GM18505 (cell line): ENCODE results near the gene OR8B2.

ENCODE experiments used
- ATAC-seq: cut with Tn5 transposase; IDR thresholded peaks from one replicate; pipeline ENCODE4 v1.9.1; 2021; ENCODE audit not compliant: unreplicated experiment
- POLR2A ChIP-seq: IDR thresholded peaks from 4 replicates; pipeline ENCODE4 v1.6.1; 2011; ENCODE audit warnings: borderline replicate concordance; ENCODE audit not compliant: insufficient read depth, insufficient read length; ENCODE audit errors: extremely low read depth

Gene OR8B2

DNA sequence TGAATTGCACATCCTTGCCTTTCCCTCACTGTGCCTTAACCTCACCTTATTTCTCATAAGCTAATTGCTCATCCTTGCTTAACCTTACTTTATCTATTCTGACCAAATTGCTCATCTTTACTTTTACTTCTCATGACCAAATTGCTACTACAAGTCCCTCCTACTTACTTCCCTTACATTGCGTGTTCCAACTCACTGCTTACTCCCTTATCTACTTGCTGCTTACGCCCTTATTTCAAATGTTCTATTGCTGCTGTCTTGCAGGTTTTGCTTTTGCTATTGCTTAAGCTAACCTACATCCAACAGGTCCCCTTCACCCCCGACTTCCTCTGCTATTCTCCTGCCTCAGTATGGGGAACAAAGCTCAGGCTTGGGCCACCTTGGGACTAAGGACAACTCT, 8.0 kb downstream of the OR8B2 start:
- no peak for ATAC-seq
- TF ChIP-seq POLR2A, result no peak

- no peak for TF ChIP-seq POLR2A
- ATAC-seq, result no peak
Observed at GRCh38 chr11:124359566-124359965, 24.7 kb downstream of the OR8B2 start.

DNA sequence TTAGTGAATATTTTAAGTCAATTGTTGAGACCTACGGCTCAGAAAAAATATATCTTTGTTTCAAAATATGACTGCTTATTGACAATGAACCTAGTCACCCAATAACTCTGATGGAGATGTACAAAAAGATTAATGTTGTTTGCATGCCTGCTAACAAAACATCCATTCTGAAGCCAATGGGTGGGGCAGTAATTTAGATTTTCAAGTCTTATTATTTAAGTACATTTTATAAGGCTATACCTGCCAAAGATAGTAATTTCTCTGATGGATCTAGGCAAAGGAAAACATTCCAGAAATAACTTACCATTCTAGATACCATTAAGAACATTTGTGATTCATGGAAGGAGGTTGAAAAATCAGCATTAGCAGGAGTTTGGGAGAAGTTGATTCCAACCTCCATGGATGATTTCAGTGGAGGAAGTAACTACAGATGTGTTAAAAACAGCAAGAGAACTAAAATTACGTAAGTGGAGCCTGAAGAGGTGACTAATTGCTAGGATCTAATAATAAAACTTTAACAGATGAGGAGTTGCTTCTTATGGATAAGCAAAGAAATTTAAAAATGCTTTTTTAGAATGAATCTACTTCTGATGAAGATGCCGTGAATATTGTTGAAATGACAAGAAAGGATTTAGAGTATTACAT, 37.9 kb downstream of the OR8B2 start:
- no peak for TF ChIP-seq POLR2A
- no peak for ATAC-seq

DNA sequence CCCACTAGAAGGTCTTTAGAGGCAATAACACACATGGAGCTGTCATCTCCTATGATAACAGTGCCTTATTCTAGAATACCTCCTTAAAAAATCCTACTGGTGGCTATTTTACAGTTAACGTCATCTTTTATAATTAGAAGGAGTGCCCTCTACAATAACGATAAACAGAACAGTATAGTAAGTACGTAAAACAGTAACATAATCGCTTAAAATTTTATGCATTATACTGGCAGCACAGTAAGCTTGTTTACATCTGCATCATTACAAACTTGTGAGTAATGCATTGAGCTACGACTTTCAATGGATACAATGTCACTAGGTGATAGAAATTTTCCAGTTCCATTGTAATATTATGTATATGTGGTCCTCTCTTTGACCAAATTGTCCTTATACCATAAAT, 40.0 kb downstream of the OR8B2 start:
- no peak for ATAC-seq
- no peak for TF ChIP-seq POLR2A

DNA sequence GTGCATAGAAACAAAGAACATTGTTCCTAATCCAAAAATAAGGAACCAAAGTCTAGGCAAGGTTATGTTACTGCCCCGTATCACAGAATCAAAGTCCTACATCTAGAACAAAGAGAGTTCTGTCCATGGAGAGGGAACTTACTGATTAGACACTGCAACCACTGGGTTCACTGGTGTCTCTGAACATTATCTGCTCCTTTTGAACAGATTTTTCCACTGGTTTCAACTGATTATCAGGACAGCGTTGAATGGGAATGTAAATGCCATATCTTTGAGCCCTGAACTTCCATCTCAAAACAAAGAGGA, 44.2 kb downstream of the OR8B2 start:
- no peak for TF ChIP-seq POLR2A
- ATAC-seq, result no peak

GRCh38 chr11:124339396-124340141, 44.7 kb downstream of the OR8B2 start:
- ATAC-seq, result no peak
- TF ChIP-seq POLR2A, result no peak
